Frontal cortex (tissue), 4 donors: Measurements from ENCODE around the gene TNFRSF8. TPM values are rescaled to one million over a fixed set of nuclear protein-coding genes. Genes with fewer than 3 reads are reported as not detected.

ENCODE experiments used
- DNase-seq, 2 donors: peaks; one replicate each; pipeline ENCODE4 v3.0.0; 2012; ENCODE audit warnings: low spot score in 2 of 2
- FAIRE-seq: peaks from 2 replicates; lab custom pipeline; 2012; peaks lifted over from hg19 to GRCh38; lab: Jason Lieb, UNC
- total RNA-seq: library from RNA; depleted of rRNA; stranded (reverse); fragments of >200 nt; gene quantifications from one replicate; pipeline ENCODE4 v1.2.3, GENCODE V29; 2014
- donor health status: control.
- donor health status: control.
- donor health status: control.

Gene TNFRSF8
- total RNA-seq, 1 donor from 2014 or later = not detected

GRCh38 chr1:12134716-12135115 lies 71.6 kb downstream of the TNFRSF8 start:
- FAIRE-seq (no peak), DNase-seq (no peak)

GRCh38 chr1:12135612-12136011 lies 72.5 kb downstream of the TNFRSF8 start:
- FAIRE-seq (no peak), DNase-seq (no peak)

GRCh38 chr1:12136916-12137610 lies 74.0 kb downstream of the TNFRSF8 start:
- no peak for DNase-seq
- peak; percentile 44 for FAIRE-seq

GRCh38 chr1:12138196-12139168 lies 75.4 kb downstream of the TNFRSF8 start:
- DNase-seq = no peak
- FAIRE-seq = no peak

GRCh38 chr1:12140016-12140415 lies 76.9 kb downstream of the TNFRSF8 start:
- DNase-seq = no peak
- FAIRE-seq = no peak

GRCh38 chr1:12140515-12141162 lies 77.5 kb downstream of the TNFRSF8 start:
- FAIRE-seq (no peak), DNase-seq (no peak)

- DNase-seq = no peak
- FAIRE-seq = no peak
Observed at GRCh38 chr1:12141163-12141850, 78.2 kb downstream of the TNFRSF8 start.

- FAIRE-seq = no peak
- no peak for DNase-seq
Observed at GRCh38 chr1:12142141-12142823, 79.2 kb downstream of the TNFRSF8 start.

GRCh38 chr1:12142891-12143630 lies 80.0 kb downstream of the TNFRSF8 start:
- FAIRE-seq (no peak), DNase-seq (no peak)

- FAIRE-seq = no peak
- DNase-seq = peak in 1 of 2 donors; percentile 77
Observed at GRCh38 chr1:12143631-12144155, 80.6 kb downstream of the TNFRSF8 start.

- DNase-seq = no peak
Observed at GRCh38 chr1:12144236-12144635, 81.1 kb downstream of the TNFRSF8 start.

GRCh38 chr1:12144969-12145368 lies 81.9 kb downstream of the TNFRSF8 start:
- FAIRE-seq = no peak
- DNase-seq = no peak

More at GRCh38 chr1:12144236-12144635, 81.1 kb downstream of the TNFRSF8 start:
- FAIRE-seq = no peak

- no peak for DNase-seq
- no peak for FAIRE-seq
Observed at GRCh38 chr1:12145616-12146342, 82.7 kb downstream of the TNFRSF8 start.

GRCh38 chr1:12146343-12147112 lies 83.4 kb downstream of the TNFRSF8 start:
- DNase-seq (no peak), FAIRE-seq (no peak)

- DNase-seq = no peak
- no peak for FAIRE-seq
Observed at GRCh38 chr1:12147201-12147701, 84.1 kb downstream of the TNFRSF8 start.

GRCh38 chr1:12148160-12148957 lies 85.3 kb downstream of the TNFRSF8 start:
- FAIRE-seq (no peak), DNase-seq (no peak)
